K562 (cell line): ENCODE data around the gene LRRC4C. TPM values are rescaled to one million over a fixed set of nuclear protein-coding genes. Genes with fewer than 3 reads are reported as not detected.

Source experiments
- ATAC-seq: fragments of 200-7000 bp; cut with Tn5 transposase; 3 replicates; pipeline ENCODE4 v1.9.1; 2020; ENCODE audit warnings: moderate library complexity
- BruUV-seq: library from RNA; stranded (reverse); fragments of 400-500 nt; replicated peaks from 2 replicates; lab custom pipeline; 2021; lab: Mats Ljungman, UMichigan
- CTCF ChIA-PET: fragments of 300-600 bp; formaldehyde crosslinking; extraction: SDS; loops from one replicate; lab custom pipeline; 2021; ENCODE audit warnings: low intra/inter-chr PET ratio; lab: Yijun Ruan, JAX
- POLR2A ChIA-PET: fragments of 300-600, 350-650 bp; sonication (Branson Sonifier 250); formaldehyde crosslinking; extraction: SDS; loops from one replicate; lab custom pipeline; 2021; ENCODE audit warnings: antibody characterized with exemption, inconsistent platforms; lab: Yijun Ruan, JAX
- DNase-seq, 4 experiments: peaks; one replicate each; pipeline versions ENCODE4 v3.0.0 to v3.0.0-alpha.2; 2011 to 2018; ENCODE audit warnings: low spot score in 3 of 4, mixed read lengths in 3 of 4; ENCODE audit errors: extremely low read depth in 1 of 4
- FAIRE-seq: peaks from 2 replicates; lab custom pipeline; 2011; peaks lifted over from hg19 to GRCh38; lab: Jason Lieb, UNC
- H2AFZ ChIP-seq: 2 replicates; pipeline ENCODE4 v1.6.0; 2011; ENCODE audit warnings: low read depth, low read length, control low read depth, inconsistent platforms
- H3K27ac ChIP-seq: fragments of 200-600 bp; 3 replicates; pipeline ENCODE4 v1.8.0; 2011; ENCODE audit warnings: low read depth, mild to moderate bottlenecking, control low read depth, inconsistent platforms, low read length, moderate library complexity, mixed read lengths; ENCODE audit errors: extremely low read depth
- H3K27me3 ChIP-seq, 2 experiments: fragments of 300-600 bp in 1 of 2; 2 replicates in 1 of 2; 3 replicates in 1 of 2; pipeline versions ENCODE4 v1.6.0 to v1.8.0; 2011; ENCODE audit warnings: inconsistent platforms in 2 of 2, low read length in 2 of 2, mild to moderate bottlenecking in 1 of 2, mixed read lengths in 1 of 2, moderate library complexity in 1 of 2; ENCODE audit not compliant: control insufficient read depth in 2 of 2, insufficient read depth in 2 of 2
- H3K36me3 ChIP-seq: fragments of 300-600 bp; 3 replicates; pipeline ENCODE4 v1.8.0; 2011; ENCODE audit warnings: mild to moderate bottlenecking, low read length, inconsistent platforms; ENCODE audit not compliant: control insufficient read depth, insufficient read depth
- H3K4me1 ChIP-seq, 2 experiments: fragments of 200-600 bp in 1 of 2; replicated peaks in 1 of 2; 2 replicates in 1 of 2; 3 replicates in 1 of 2; pipeline versions ENCODE4 v1.5.1 to v1.8.0; 2011; ENCODE audit warnings: inconsistent platforms in 2 of 2, low read length in 2 of 2, mild to moderate bottlenecking in 1 of 2, mixed read lengths in 1 of 2, moderate library complexity in 1 of 2; ENCODE audit not compliant: control insufficient read depth in 2 of 2, insufficient read depth in 2 of 2
- H3K4me2 ChIP-seq: 2 replicates; pipeline ENCODE4 v1.6.1; 2011; ENCODE audit warnings: low read length, control low read depth, inconsistent platforms, mixed read lengths; ENCODE audit not compliant: insufficient read depth
- H3K4me3 ChIP-seq: fragments of 200-600 bp; sonication (generic), shearing (Covaris generic); 2 replicates; pipeline ENCODE4 v1.5.1; 2016; ENCODE audit warnings: control low read depth, inconsistent platforms
- H3K79me2 ChIP-seq: fragments of 200-600 bp; 3 replicates; pipeline ENCODE4 v1.8.0; 2011; ENCODE audit warnings: low read length, inconsistent platforms; ENCODE audit not compliant: control insufficient read depth, insufficient read depth
- H3K9ac ChIP-seq, 2 experiments: 2 replicates each; pipeline versions ENCODE4 v1.6.0 to v1.6.1; 2011; ENCODE audit warnings: low read depth in 2 of 2, low read length in 2 of 2, control low read depth in 1 of 2, inconsistent platforms in 1 of 2, mild to moderate bottlenecking in 1 of 2, mixed read lengths in 1 of 2; ENCODE audit not compliant: insufficient read depth in 1 of 2
- H3K9me1 ChIP-seq: one replicate; pipeline ENCODE4 v1.6.0; 2011; ENCODE audit warnings: inconsistent platforms, mild to moderate bottlenecking, low read length, moderate library complexity; ENCODE audit not compliant: control insufficient read depth, insufficient read depth
- H3K9me3 ChIP-seq: replicated peaks from 2 replicates; pipeline ENCODE4 v1.5.1; 2011; ENCODE audit warnings: low read depth, low read length, inconsistent platforms; ENCODE audit not compliant: control insufficient read depth, insufficient read depth
- H4K20me1 ChIP-seq: replicated peaks from 2 replicates; pipeline ENCODE4 v1.6.1; 2011; ENCODE audit warnings: low read length, inconsistent platforms, mixed read lengths; ENCODE audit not compliant: control insufficient read depth, insufficient read depth
- BCLAF1 ChIP-seq, 2 experiments: fragments of 450-650 bp in 1 of 2; IDR thresholded peaks; 2 replicates each; pipeline ENCODE4 v1.6.1; 2011 to 2017; ENCODE audit warnings: low read depth in 2 of 2, antibody characterized with exemption in 1 of 2, borderline replicate concordance in 1 of 2, low read length in 1 of 2, mild to moderate bottlenecking in 1 of 2, mixed read lengths in 1 of 2; ENCODE audit not compliant: control insufficient read depth in 1 of 2
- FOXP4 ChIP-seq: sonication (generic); formaldehyde crosslinking; IDR thresholded peaks from 2 replicates; pipeline ENCODE4 v1.8.0; 2022; ENCODE audit warnings: mild to moderate bottlenecking, missing genetic modification reagents, borderline replicate concordance
- HEY1 ChIP-seq: fragments of 250-450 bp; sonication (Bioruptor Pico); IDR thresholded peaks from 2 replicates; pipeline ENCODE4 v1.5.0; 2020; ENCODE audit warnings: mild to moderate bottlenecking, moderate library complexity, borderline replicate concordance
- HOXB6 ChIP-seq: fragments of 250-450 bp; sonication (Bioruptor Pico); IDR thresholded peaks from 2 replicates; pipeline ENCODE4 v1.5.1; 2022; ENCODE audit warnings: mild to moderate bottlenecking, borderline replicate concordance
- MTA1 ChIP-seq: fragments of 450-650 bp; IDR thresholded peaks from 2 replicates; pipeline ENCODE4 v1.6.1; 2017; ENCODE audit warnings: borderline replicate concordance
- SMARCC2 ChIP-seq: fragments of 450-650 bp; IDR thresholded peaks from 2 replicates; pipeline ENCODE4 v1.6.1; 2017; ENCODE audit warnings: antibody characterized with exemption, moderate library complexity, mild to moderate bottlenecking, low read depth
- STAG1 ChIP-seq: sonication (generic); formaldehyde crosslinking; IDR thresholded peaks from 2 replicates; pipeline ENCODE4 v1.5.0; 2020; ENCODE audit warnings: missing genetic modification reagents, borderline replicate concordance
- ZBTB49 ChIP-seq: sonication (generic); formaldehyde crosslinking; IDR thresholded peaks from 2 replicates; pipeline ENCODE4 v1.8.0; 2022; ENCODE audit warnings: missing genetic modification reagents, mild to moderate bottlenecking, borderline replicate concordance
- ZNF639 ChIP-seq, 2 experiments: fragments of 200-800 bp in 1 of 2; sonication (Bioruptor generic) in 1 of 2; sonication (generic) in 1 of 2; formaldehyde crosslinking in 1 of 2; IDR thresholded peaks in 1 of 2; conservative IDR thresholded peaks in 1 of 2; 2 replicates each; pipeline versions ENCODE4 v1.5.0 to v1.6.1; 2016 to 2020; ENCODE audit warnings: missing compliant biosample characterization in 1 of 2, missing genetic modification characterization in 1 of 2, missing genetic modification reagents in 1 of 2
- WGBS: fragments of 100-300 bp; shearing (Covaris generic); methylation state at CpG from one replicate; pipeline ENCODE4 v1.1.6; 2016; ENCODE audit warnings: low coverage, mixed read lengths; ENCODE audit not compliant: insufficient coverage; ENCODE audit errors: missing lambda C conversion rate; 5-methylcytosine and 5-hydroxymethylcytosine counted together
- in situ Hi-C: fragments of 300-500 bp; cut with MboI; formaldehyde crosslinking; loops from 4 replicates; pipeline ENCODE4 v1.15.0; 2018; ENCODE audit warnings: inconsistent platforms, mixed read lengths
- intact Hi-C: fragments of 100-400 bp; cut with micrococcal nuclease; formaldehyde crosslinking; loops from 2 replicates; pipeline ENCODE4 v1.14.2; 2022
- polyA plus RNA-seq, 8 experiments: library from polyadenylated mRNA; depleted of rRNA in 4 of 8; stranded (reverse) in 5 of 8; unstranded in 3 of 8; fragments of >200 nt; fragmentation: Nextera tagmentation in 2 of 8; fragmentation: Illumina TruSeq in 1 of 8; extraction: Ambion mirVana in 2 of 8; extraction: Trizol in 1 of 8; gene quantifications; 2 replicates each; pipeline versions ENCODE4 v1.2.1 to v1.2.3, GENCODE V29; 2011 to 2014; ENCODE audit warnings: inconsistent platforms in 1 of 8, missing spikeins in 1 of 8
- total RNA-seq, 7 experiments: library from RNA; depleted of rRNA in 6 of 7; stranded (reverse); fragments of >200 nt in 6 of 7; fragmentation: Illumina TruSeq in 2 of 7; extraction: Trizol in 2 of 7; gene quantifications; 2 replicates each; pipeline versions ENCODE4 v1.2.1 to v1.2.3, GENCODE V29; 2011 to 2021; ENCODE audit warnings: low replicate concordance in 1 of 7

The LRRC4C gene
- total and polyA plus RNA-seq, 9 of the 15 experiments (the other 6 are each of a cell fraction or from before 2014, with no cell fraction given) = not detected

- Histone ChIP-seq H3K9ac (no peak overlapping the region), H3K27ac (no peak overlapping the region), H3K4me2 (no peak overlapping the region), H3K9me3 (0 out of 2 replicates have a peak, but pooled peaks cover 1% of the 10 kb centered on the region), H3K9me1 (no peaks in the 10 kb centered on the region), H3K36me3 (no peaks in the 10 kb centered on the region), H3K4me3 (no peak overlapping the region), H3K79me2 (no peaks in the 10 kb centered on the region), H3K4me1 (no peaks in the 10 kb centered on the region), H4K20me1 (no peaks in the 10 kb centered on the region), H3K27me3 (no peaks in the 10 kb centered on the region), H2AFZ (no peak overlapping the region)
- intact Hi-C loops = no loop called here
- ChIA-PET POLR2A (no interaction called here), CTCF (no interaction called here)
- no peak for DNase-seq
- WGBS = 6% methylated on average over 3 of the region's 3 CpGs
- no peak for ATAC-seq
- in situ Hi-C loops = no loop called here
- no TSS peak for BruUV-seq
- no peak for FAIRE-seq
- TF ChIP-seq SMARCC2 (no peak), FOXP4 (no peak), MTA1 (no peak), HEY1 (CRISPR knock-in tag) (no peak), HOXB6 (CRISPR knock-in tag) (no peak), ZBTB49 (CRISPR knock-in tag) (no peak), STAG1 (CRISPR knock-in tag) (no peak), BCLAF1 (IDR thresholded peaks at IDR 0.05; ENCODE audit: borderline replicate concordance in 1 of 2, control insufficient read depth in 1 of 2, low read depth in 2 of 2, low read length in 1 of 2) (no peak), ZNF639 (CRISPR knock-in tag; conservative IDR thresholded peaks at IDR 0.05 in 1 of 2, IDR thresholded peaks at IDR 0.05 in 1 of 2) (no peak)
Measured at GRCh38 chr11:41284354-41284753, 175.1 kb downstream of the LRRC4C start.
